AG04450 (cell line): ENCODE data around the gene KRT85. TPM values are rescaled to one million over a fixed set of nuclear protein-coding genes. Genes with fewer than 3 reads are reported as not detected.

Experiments
- CTCF ChIA-PET: fragments of 300-600, 350-600 bp; formaldehyde crosslinking; extraction: SDS; loops from one replicate; lab custom pipeline; 2022; ENCODE audit warnings: antibody characterized with exemption, inconsistent platforms; lab: Charles Lee
- POLR2A ChIA-PET: fragments of 350-600 bp; formaldehyde crosslinking; extraction: SDS; loops from one replicate; lab custom pipeline; 2021; ENCODE audit warnings: antibody characterized with exemption, inconsistent platforms; lab: Yijun Ruan, JAX
- DNase-seq: peaks from one replicate; pipeline ENCODE4 v3.0.0-alpha.2; 2011; ENCODE audit warnings: low read depth, low spot score
- H3K27ac ChIP-seq: one replicate; pipeline ENCODE4 v1.5.1; 2012; ENCODE audit warnings: low read depth, low read length, control low read depth
- H3K27me3 ChIP-seq: one replicate; pipeline ENCODE4 v1.6.0; 2012; ENCODE audit warnings: low read length; ENCODE audit not compliant: control insufficient read depth, insufficient read depth
- H3K4me3 ChIP-seq: 2 replicates; pipeline ENCODE4 v1.5.1; 2011; ENCODE audit warnings: mild to moderate bottlenecking, low read depth, low read length, control low read depth
- H3K9me3 ChIP-seq: 2 replicates; pipeline ENCODE4 v1.5.1; 2012; ENCODE audit warnings: low read length; ENCODE audit not compliant: control insufficient read depth, insufficient read depth
- CTCF ChIP-seq: IDR thresholded peaks from 2 replicates; pipeline ENCODE4 v1.5.1; 2011; ENCODE audit warnings: low read depth, low read length, control low read depth, inconsistent platforms
- polyA plus RNA-seq: library from polyadenylated mRNA; depleted of rRNA; stranded (reverse); fragments of >200 nt; gene quantifications from 2 replicates; pipeline ENCODE4 v1.2.3, GENCODE V29; 2011

KRT85 gene
- polyA plus RNA-seq, 1 experiment, result not detected

GRCh38 chr12:52337054-52337453, 30.2 kb downstream of the KRT85 start:
- peaks cover 19% of the 10 kb centered on the region for H3K27me3 ChIP-seq
- H3K27ac ChIP-seq, result no peak overlapping the region
- peaks cover 4% of the 10 kb centered on the region for H3K9me3 ChIP-seq
- ChIA-PET CTCF (interaction anchor here (4.4 kb wide), 1 partner anchor 9 kb away, joined by 20 read pairs; no protein-coding TSS in a partner anchor), POLR2A (no interaction called here)
- no peak for DNase-seq
- H3K4me3 ChIP-seq, result no peak overlapping the region
- no peak for TF ChIP-seq CTCF

GRCh38 chr12:52336641-52337040, 30.6 kb downstream of the KRT85 start:
- POLR2A ChIA-PET, result interaction anchor here (0.7 kb wide), 1 partner anchor 123 kb away, joined by 7 read pairs; no protein-coding TSS in a partner anchor
- CTCF ChIA-PET, result interaction anchor here (0.6 to 4.4 kb wide), 2 partner anchors 9 to 16 kb away, joined by 6 to 20 read pairs; no protein-coding TSS in a partner anchor
- no peak for TF ChIP-seq CTCF
- Histone ChIP-seq H3K9me3 (peaks cover 4% of the 10 kb centered on the region), H3K27ac (no peak overlapping the region), H3K4me3 (no peak overlapping the region), H3K27me3 (peaks cover 19% of the 10 kb centered on the region)
- no peak for DNase-seq

GRCh38 chr12:52335598-52336262, 31.6 kb downstream of the KRT85 start:
- Histone ChIP-seq H3K4me3 (no peak overlapping the region), H3K27me3 (peaks cover 26% of the 10 kb centered on the region), H3K9me3 (peaks cover 4% of the 10 kb centered on the region), H3K27ac (no peak overlapping the region)
- DNase-seq, result no peak
- TF ChIP-seq CTCF, result no peak
- CTCF ChIA-PET, result interaction anchor here (0.6 to 0.8 kb wide), 2 partner anchors 9 to 17 kb away, joined by 3 to 6 read pairs; no protein-coding TSS in a partner anchor
- POLR2A ChIA-PET, result no interaction called here

- H3K27ac ChIP-seq, result no peak overlapping the region
- ChIA-PET CTCF (interaction anchor here (3.8 kb wide), 1 partner anchor 177 kb away, joined by 14 read pairs; no protein-coding TSS in a partner anchor), POLR2A (no interaction called here)
- H3K9me3 ChIP-seq, result peaks cover 4% of the 10 kb centered on the region
- H3K4me3 ChIP-seq, result no peak overlapping the region
- H3K27me3 ChIP-seq, result peaks cover 31% of the 10 kb centered on the region
- no peak for DNase-seq
- no peak for TF ChIP-seq CTCF
Measured at GRCh38 chr12:52334185-52334584, 33.1 kb downstream of the KRT85 start.

GRCh38 chr12:52333321-52333720, 34.0 kb downstream of the KRT85 start:
- ChIA-PET POLR2A (no interaction called here), CTCF (interaction anchor here (1.2 to 3.8 kb wide), 2 partner anchors 54 to 176 kb away, joined by 4 to 14 read pairs; no protein-coding TSS in a partner anchor)
- H3K4me3 ChIP-seq, result no peak overlapping the region
- TF ChIP-seq CTCF, result no peak
- peaks cover 4% of the 10 kb centered on the region for H3K9me3 ChIP-seq
- H3K27ac ChIP-seq, result no peak overlapping the region
- peaks cover 33% of the 10 kb centered on the region for H3K27me3 ChIP-seq
- no peak for DNase-seq
